NCI-H1417 (cell line): ENCODE data around the gene SATB2.

Experiments used
- DNase-seq, 3 experiments: peaks; one replicate each; lab custom pipeline; 2025; lab: John Stamatoyannopoulos, UW

The SATB2 gene

DNA sequence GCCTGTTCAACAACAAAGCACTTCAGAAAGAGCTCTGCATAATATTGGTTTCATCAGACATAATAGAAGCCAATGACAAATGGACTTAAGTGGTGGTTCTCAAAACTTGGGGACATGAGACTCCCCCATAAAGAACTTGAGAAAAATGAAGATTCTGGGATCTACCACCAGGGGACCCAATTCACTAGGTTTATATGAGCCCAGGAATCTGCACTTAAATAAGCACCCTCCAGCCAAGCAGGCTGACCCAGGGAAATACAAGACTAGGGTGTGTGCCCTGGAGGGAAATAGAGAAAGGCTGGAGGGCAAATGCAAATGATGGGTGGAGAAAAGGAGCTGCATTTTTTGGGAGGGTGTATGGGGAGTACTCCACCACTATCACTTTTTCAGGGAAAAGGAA lies 52.5 kb downstream of the SATB2 start:
- no peak for DNase-seq

- no peak for DNase-seq
These were observed 52.9 kb downstream of the SATB2 start for GRCh38 chr2:199404841-199405240.

- no peak for DNase-seq
These were observed 62.4 kb downstream of the SATB2 start for GRCh38 chr2:199395311-199395710.

- DNase-seq = no peak
These were observed 65.4 kb downstream of the SATB2 start for GRCh38 chr2:199392363-199392762.

DNA sequence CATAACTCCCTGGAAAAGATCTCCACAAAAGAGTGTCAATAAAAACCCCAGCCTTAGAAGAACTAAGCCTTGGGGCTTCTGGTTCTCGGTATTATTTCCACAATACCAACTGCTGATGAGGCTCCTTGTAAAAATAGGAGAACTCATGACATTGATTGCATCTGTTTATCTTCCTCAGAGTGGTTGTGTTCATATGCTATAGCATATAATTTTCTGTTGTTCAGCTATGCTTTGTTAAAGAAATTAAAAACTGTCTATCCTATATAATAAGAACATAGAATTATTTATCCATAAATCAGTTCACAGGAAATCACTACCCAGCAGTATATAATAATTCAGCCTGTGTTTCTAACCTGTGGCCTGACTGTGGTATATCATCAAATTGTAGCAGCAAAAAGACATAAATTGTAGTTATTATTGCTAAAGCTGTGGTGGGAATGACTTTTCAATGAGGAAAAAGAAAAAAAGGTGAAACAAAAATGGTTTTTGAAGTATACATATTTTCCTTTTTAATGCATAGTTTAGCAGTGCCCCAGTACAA lies 68.9 kb downstream of the SATB2 start:
- peak in 1 of 3 experiments; percentile 61 for DNase-seq

- no peak for DNase-seq
These were observed 73.7 kb downstream of the SATB2 start for GRCh38 chr2:199384043-199384442.

- no peak for DNase-seq
These were observed 74.7 kb downstream of the SATB2 start for GRCh38 chr2:199383021-199383420.

DNA sequence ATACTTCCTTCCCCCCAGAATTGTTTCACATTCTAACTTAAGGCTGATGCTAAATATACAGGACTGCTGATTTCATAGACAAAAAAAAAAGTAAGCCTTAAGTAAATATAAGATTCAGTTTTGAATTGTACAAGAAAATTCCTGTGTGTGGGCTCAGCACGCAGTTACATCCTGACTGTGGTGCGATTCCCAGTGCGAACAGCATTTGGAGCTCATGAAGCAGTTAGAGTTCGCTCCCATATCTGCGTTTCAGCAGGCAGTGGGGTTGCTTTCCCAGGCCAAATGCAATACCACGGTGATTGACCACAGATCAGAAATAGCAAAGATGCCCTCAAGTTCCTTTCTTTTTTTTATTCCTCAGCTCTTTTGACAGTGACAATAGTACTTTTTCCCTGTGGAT lies 75.6 kb downstream of the SATB2 start:
- no peak for DNase-seq

DNA sequence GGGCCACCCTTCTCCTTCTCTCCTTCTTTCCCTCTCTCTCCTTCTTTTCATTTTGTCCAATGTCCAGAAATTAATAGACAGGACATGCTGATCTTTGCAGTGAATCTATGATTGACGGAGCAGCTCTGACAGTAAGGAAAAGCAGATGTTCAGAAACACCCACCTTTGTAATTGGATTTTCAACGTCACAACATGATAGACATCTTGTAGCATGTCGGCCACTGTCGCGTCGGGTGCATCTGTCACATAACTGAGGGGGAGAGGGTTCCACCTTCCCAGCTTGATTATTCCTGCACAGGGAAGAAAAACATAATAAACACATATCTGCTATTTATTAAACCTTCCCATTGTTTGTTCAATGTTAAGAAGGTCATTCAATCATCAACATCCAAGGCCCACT lies 76.2 kb downstream of the SATB2 start:
- DNase-seq = no peak

DNA sequence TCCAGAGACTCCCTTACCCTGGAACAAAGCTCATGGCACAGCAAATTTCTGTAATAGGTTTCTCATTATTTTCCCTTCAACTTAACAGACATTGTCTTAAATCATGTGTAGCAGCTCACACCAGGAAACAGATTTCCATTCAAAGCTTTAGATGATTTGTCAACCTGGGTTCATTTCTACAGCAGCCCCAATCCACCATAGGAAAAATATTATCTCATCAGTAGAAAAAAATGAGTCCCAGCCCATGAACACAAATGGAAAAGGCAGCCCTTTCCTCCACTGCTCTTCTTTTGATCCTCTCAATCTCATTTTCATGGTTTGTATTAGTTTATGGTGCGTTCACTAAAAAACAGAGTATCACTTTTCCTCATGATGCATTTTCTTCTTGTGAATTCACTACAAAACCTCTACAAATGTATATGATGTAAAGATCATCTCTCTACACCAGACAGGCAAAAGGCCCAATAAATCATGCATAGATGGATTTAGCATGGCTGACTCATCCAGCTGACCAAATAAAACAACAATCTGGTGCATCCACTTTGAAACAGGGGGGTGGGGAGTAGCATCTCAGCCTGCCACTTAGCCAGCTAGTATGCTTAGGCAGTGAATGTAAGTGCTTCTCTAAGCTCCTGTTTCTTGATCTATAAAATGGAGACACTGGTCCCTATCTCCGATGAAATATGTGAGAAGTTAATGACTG lies 78.6 kb downstream of the SATB2 start:
- DNase-seq = peak; percentile 39 to 84 (median 80)

- no peak for DNase-seq
These were observed 87.5 kb downstream of the SATB2 start for GRCh38 chr2:199370150-199370780.

DNA sequence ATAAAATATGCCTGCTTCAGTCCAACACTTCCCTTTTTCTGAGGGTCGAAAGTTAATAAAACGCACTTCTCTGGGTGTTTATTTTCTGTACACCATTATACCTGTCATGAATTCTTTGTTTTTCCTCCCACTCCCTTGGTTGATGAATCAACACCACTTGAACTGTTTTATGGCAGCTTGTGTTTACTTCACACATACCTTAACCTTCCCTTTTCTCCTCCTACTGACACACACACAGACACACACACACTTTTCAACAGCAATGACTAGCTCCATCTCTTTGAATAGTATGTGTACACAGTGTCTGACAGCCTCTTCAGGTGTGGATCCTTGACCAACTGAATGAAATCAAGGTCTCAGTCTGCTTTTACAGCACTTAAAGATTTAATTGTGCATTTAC lies 91.3 kb downstream of the SATB2 start:
- DNase-seq = peak in 2 of 3 experiments; percentile 44 to 92

DNA sequence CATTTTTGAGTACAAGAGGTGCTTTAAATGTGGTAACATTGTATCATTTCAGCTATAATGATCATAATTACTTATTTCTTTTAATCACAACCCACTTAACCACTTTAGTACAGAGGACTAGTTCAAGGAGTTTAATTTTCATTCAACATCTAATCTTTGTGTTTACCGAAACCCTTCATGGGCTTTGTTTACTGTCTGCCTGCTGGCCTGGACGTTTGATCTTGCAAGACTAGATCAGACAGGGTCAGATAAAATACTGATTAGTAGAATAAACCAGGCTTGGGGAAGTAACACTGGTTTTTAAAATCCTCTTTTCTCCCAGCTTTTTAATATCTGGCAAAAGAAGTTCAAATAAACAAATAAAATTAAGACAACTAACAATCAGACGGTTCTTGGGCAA lies 93.6 kb downstream of the SATB2 start:
- DNase-seq = peak; percentile 34 to 94 (median 68)

DNA sequence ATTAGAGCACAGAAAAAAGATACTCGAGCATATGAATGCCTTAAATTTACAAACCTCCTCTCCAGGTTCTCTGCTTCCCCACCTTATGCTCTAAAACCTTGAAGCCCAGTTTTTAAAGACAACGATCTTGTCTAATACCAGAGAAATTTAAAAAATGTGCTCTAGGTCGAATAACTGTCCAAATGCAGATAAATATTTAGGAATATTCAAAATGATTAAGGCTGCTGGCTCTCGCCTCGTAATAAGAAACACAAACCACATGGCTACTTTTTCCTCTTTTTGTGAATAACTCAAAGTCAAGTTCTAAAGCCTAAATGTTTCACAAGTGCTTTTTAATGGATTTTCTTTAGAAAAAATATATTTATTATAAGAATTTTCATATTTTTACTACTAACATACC lies 101.3 kb downstream of the SATB2 start:
- no peak for DNase-seq

- no peak for DNase-seq
These were observed 108.9 kb downstream of the SATB2 start for GRCh38 chr2:199348871-199349270.

- DNase-seq = no peak
These were observed 113.7 kb downstream of the SATB2 start for GRCh38 chr2:199344012-199344411.

DNA sequence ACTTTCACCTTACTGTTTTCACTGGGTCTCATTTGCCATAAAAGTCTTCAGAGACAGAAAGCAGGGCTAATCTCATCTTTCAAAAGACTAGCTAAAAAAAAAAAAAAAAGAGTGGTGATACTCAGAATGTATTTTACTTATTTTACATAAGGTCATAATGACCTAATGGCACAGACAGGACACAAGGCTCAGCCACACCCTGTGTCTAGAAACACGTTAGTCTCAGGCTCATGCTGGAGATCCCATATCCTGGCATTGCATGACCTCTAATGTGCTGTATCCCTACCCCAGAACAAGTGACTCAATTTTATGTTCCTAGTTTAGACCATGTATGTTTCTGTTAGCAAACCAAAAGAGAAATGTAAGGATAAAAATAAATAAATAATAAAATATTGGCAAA lies 115.4 kb downstream of the SATB2 start:
- DNase-seq = no peak

GRCh38 chr2:199341123-199341522 lies 116.6 kb downstream of the SATB2 start:
- DNase-seq = no peak

- no peak for DNase-seq
These were observed 117.7 kb downstream of the SATB2 start for GRCh38 chr2:199339891-199340605.

DNA sequence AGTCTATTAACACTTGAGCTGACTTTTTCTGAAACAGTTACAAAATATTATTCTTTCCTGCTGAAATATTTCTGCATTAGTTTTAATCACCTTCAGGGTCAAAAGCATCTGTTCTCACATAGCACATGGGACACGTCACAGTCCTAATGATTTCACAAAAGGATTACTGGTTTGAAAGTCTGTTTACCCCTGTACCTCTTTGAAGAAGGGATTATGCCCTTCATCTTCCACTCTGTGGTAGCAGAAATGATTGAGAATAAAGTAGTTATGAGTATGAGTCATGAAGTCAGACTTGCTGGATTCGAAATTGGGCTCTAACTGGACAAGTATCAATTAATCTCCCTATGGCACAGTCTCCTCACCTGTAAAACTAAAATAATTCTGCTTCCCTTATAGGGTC lies 121.2 kb downstream of the SATB2 start:
- DNase-seq = no peak

- DNase-seq = no peak
These were observed 122.2 kb downstream of the SATB2 start for GRCh38 chr2:199335502-199335901.

GRCh38 chr2:199329466-199329865 lies 128.3 kb downstream of the SATB2 start:
- no peak for DNase-seq

DNA sequence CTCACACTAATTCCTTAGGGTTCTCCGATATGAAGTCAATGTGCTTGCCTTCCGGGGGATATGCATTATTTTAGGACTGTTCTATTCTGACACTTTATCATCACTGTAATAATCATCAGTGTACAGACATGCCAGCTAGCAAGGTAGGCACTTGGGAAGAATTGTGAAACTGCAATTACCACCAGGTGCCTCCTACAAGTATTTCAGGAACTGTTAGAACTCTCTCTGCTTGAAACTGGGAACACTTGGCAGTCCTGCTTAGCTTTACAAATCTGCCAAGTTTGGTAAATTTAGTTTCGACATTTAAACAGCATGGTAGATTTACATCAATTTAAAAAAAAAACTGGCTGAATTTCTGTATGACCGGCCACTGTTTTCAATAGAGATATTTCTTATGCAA lies 128.7 kb downstream of the SATB2 start:
- no peak for DNase-seq
